DND-41 (cell line): ENCODE results near the gene RNASEH2A.

ENCODE experiments used
- ATAC-seq: fragments of 200-7000 bp; cut with Tn5 transposase; 3 replicates; pipeline ENCODE4 v1.9.1; 2021; ENCODE audit warnings: low read depth; ENCODE audit not compliant: insufficient read depth
- DNase-seq: peaks from one replicate; pipeline ENCODE4 v3.0.0-alpha.2; 2020
- H2AFZ ChIP-seq: 2 replicates; pipeline ENCODE4 v1.6.0; 2012; ENCODE audit warnings: low read depth, low read length
- H3K27ac ChIP-seq: 2 replicates; pipeline ENCODE4 v1.5.1; 2012; ENCODE audit warnings: low read length, inconsistent platforms
- H3K27me3 ChIP-seq: fragments of 200-600 bp; sonication (generic); 2 replicates; pipeline ENCODE4 v1.6.0; 2012; ENCODE audit warnings: low read length, mild to moderate bottlenecking, inconsistent platforms; ENCODE audit not compliant: insufficient read depth, poor library complexity
- H3K36me3 ChIP-seq: 2 replicates; pipeline ENCODE4 v1.5.1; 2012; ENCODE audit warnings: low read length, inconsistent platforms; ENCODE audit not compliant: insufficient read depth
- H3K4me1 ChIP-seq: 2 replicates; pipeline ENCODE4 v1.5.1; 2012; ENCODE audit warnings: mild to moderate bottlenecking, low read length; ENCODE audit not compliant: insufficient read depth
- H3K4me2 ChIP-seq: 2 replicates; pipeline ENCODE4 v1.6.0; 2012; ENCODE audit warnings: mild to moderate bottlenecking, moderate library complexity, low read length, inconsistent platforms; ENCODE audit not compliant: insufficient read depth
- H3K4me3 ChIP-seq, 2 experiments: fragments of 200-600 bp in 1 of 2; shearing (Covaris generic) in 1 of 2; 2 replicates each; pipeline ENCODE4 v1.5.1; 2012 to 2016; ENCODE audit warnings: inconsistent platforms in 2 of 2, low read length in 2 of 2, mild to moderate bottlenecking in 2 of 2, low read depth in 1 of 2, moderate library complexity in 1 of 2
- H3K79me2 ChIP-seq: 2 replicates; pipeline ENCODE4 v1.6.0; 2012; ENCODE audit warnings: low read length, inconsistent platforms; ENCODE audit not compliant: insufficient read depth
- H3K9ac ChIP-seq: 2 replicates; pipeline ENCODE4 v1.6.0; 2012; ENCODE audit warnings: low read depth, mild to moderate bottlenecking, inconsistent platforms, low read length, moderate library complexity
- H3K9me3 ChIP-seq: 2 replicates; pipeline ENCODE4 v1.5.1; 2012; ENCODE audit warnings: low read length, moderate library complexity, mild to moderate bottlenecking, inconsistent platforms; ENCODE audit not compliant: insufficient read depth, severe bottlenecking
- H4K20me1 ChIP-seq: 2 replicates; pipeline ENCODE4 v1.6.0; 2012; ENCODE audit warnings: low read length; ENCODE audit not compliant: insufficient read depth
- EZH2 ChIP-seq: IDR thresholded peaks from 3 replicates; pipeline ENCODE4 v1.6.1; 2012; ENCODE audit warnings: borderline replicate concordance, low read depth, mild to moderate bottlenecking, moderate library complexity, low read length, inconsistent platforms; ENCODE audit not compliant: severe bottlenecking
- TF ChIP-seq, protein P1 (sequence below): IDR thresholded peaks from 2 replicates; pipeline ENCODE4 v1.5.1; 2012; ENCODE audit warnings: borderline replicate concordance, low read length, moderate library complexity, mild to moderate bottlenecking; ENCODE audit not compliant: poor library complexity, severe bottlenecking; ENCODE audit errors: extremely low read depth

The RNASEH2A gene

DNA sequence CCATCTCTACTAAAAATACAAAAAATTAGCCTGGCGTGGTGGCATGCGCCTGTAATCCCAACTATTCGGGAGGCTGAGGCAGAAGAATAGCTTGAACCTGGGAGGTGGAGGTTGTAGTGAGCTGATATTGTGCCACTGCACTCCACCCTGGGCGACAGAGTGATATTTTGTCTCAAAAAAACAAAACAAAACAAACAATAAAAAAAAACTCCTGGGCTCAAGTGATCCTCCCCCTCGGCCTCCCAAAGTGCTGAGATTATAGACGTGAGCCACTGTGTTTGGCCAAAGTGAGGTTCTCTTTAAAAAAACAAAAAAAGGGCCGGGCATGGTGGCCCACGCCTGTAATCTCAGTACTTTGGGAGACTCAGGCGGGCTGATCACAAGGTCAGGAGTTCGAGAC, 18.9 kb upstream of the RNASEH2A start:
- no peak overlapping the region for H2AFZ ChIP-seq
- no peak overlapping the region for H3K4me3 ChIP-seq
- no peaks in the 10 kb centered on the region for H3K27me3 ChIP-seq
- no peak for DNase-seq
- no peak overlapping the region for H3K4me2 ChIP-seq
- ATAC-seq, result no peak
- H3K79me2 ChIP-seq, result peaks cover 11% of the 10 kb centered on the region
- no peaks in the 10 kb centered on the region for H3K9me3 ChIP-seq
- peaks cover 59% of the 10 kb centered on the region for H3K4me1 ChIP-seq
- TF ChIP-seq, protein P1, sequence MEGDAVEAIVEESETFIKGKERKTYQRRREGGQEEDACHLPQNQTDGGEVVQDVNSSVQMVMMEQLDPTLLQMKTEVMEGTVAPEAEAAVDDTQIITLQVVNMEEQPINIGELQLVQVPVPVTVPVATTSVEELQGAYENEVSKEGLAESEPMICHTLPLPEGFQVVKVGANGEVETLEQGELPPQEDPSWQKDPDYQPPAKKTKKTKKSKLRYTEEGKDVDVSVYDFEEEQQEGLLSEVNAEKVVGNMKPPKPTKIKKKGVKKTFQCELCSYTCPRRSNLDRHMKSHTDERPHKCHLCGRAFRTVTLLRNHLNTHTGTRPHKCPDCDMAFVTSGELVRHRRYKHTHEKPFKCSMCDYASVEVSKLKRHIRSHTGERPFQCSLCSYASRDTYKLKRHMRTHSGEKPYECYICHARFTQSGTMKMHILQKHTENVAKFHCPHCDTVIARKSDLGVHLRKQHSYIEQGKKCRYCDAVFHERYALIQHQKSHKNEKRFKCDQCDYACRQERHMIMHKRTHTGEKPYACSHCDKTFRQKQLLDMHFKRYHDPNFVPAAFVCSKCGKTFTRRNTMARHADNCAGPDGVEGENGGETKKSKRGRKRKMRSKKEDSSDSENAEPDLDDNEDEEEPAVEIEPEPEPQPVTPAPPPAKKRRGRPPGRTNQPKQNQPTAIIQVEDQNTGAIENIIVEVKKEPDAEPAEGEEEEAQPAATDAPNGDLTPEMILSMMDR, result no peak
- TF ChIP-seq EZH2, result no peak
- H3K36me3 ChIP-seq, result no peaks in the 10 kb centered on the region; the same call in 1 of the 2 replicates
- H3K9ac ChIP-seq, result no peak overlapping the region
- H4K20me1 ChIP-seq, result no peaks in the 10 kb centered on the region; the same call in 1 of the 2 replicates
- no peak overlapping the region for H3K27ac ChIP-seq

DNA sequence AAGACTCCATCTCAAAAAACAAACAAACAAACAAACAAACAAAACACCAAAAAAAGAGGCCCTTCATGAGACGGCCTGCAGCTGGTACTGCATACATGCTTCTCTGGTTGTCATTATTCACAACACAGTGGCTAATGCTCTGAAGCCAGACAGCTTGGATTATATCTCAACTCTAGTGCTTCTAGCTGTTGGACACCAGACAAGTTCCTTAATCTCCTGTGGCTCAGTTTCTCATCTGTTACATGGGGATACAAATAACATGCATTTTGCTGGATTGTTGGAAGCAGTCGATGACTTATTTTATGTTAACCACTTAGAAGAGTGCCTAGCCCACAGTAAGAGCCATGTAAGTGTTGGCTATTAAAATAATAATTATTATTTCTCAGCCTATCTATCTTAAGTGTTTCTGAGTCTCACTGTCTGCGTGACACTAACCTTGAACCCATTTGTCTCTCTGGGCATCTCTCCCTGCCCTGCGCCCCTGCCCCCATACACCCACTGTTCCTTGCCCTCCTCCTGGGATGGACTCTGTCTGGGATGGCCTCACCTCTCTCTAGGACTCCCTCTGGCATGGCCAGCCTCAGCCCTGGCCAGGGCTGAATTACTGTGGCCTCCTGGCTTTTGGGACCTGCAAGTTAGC, 18.2 kb upstream of the RNASEH2A start:
- Histone ChIP-seq H3K4me1 (peaks cover 54% of the 10 kb centered on the region), H4K20me1 (no peaks in the 10 kb centered on the region; the same call in 1 of the 2 replicates), H3K9ac (no peak overlapping the region), H3K27ac (no peak overlapping the region), H3K4me2 (no peak overlapping the region), H3K36me3 (no peaks in the 10 kb centered on the region; the same call in 1 of the 2 replicates), H3K79me2 (peaks cover 18% of the 10 kb centered on the region), H3K27me3 (no peaks in the 10 kb centered on the region), H3K4me3 (no peak overlapping the region), H2AFZ (no peak overlapping the region), H3K9me3 (no peaks in the 10 kb centered on the region)
- TF ChIP-seq, protein P1, result no peak
- no peak for TF ChIP-seq EZH2
- DNase-seq, result no peak
- ATAC-seq, result no peak

DNA sequence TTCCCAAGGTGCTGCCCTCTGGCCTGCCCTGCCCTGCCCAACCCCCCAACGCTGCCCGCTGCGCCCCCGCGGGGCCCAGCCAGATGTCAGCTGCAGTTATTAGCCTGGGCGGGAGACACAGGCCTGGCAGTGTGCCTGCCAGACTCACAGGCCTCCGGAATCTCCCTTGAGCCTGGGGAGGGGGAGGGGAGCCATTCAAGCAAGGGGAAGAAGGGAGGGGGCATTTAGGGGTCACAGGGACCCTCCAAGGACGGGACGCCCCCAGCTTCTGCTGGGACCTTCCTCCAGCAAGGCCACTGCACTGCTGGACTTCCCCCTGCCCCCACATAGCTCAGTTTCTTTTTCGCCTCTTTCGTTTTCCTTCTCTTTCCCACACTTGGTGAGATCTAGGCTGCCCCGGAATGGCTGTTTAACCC, 17.7 kb upstream of the RNASEH2A start:
- H3K4me2 ChIP-seq, result no peak overlapping the region
- H3K79me2 ChIP-seq, result peaks cover 20% of the 10 kb centered on the region
- H3K9ac ChIP-seq, result no peak overlapping the region
- no peaks in the 10 kb centered on the region for H3K9me3 ChIP-seq
- H2AFZ ChIP-seq, result no peak overlapping the region
- no peak overlapping the region for H3K27ac ChIP-seq
- H3K36me3 ChIP-seq, result no peaks in the 10 kb centered on the region; the same call in 1 of the 2 replicates
- no peak overlapping the region for H3K4me3 ChIP-seq
- ATAC-seq, result no peak
- H3K27me3 ChIP-seq, result no peaks in the 10 kb centered on the region
- DNase-seq, result no peak
- TF ChIP-seq, protein P1, result no peak
- no peak for TF ChIP-seq EZH2
- no peaks in the 10 kb centered on the region; the same call in 1 of the 2 replicates for H4K20me1 ChIP-seq
- H3K4me1 ChIP-seq, result peaks cover 49% of the 10 kb centered on the region
